ENCODE measurements around the gene PATZ1. TPM values are rescaled to one million over a fixed set of nuclear protein-coding genes. Genes with fewer than 3 reads are reported as not detected.
"Not testable (repeated sequence)": the region's sequence is repeated elsewhere in the genome, so short reads cannot be mapped to it uniquely, and the experiment has no call there.

PATZ1 gene
- total RNA-seq, 1 donor from 2014 or later: 105 TPM

DNA sequence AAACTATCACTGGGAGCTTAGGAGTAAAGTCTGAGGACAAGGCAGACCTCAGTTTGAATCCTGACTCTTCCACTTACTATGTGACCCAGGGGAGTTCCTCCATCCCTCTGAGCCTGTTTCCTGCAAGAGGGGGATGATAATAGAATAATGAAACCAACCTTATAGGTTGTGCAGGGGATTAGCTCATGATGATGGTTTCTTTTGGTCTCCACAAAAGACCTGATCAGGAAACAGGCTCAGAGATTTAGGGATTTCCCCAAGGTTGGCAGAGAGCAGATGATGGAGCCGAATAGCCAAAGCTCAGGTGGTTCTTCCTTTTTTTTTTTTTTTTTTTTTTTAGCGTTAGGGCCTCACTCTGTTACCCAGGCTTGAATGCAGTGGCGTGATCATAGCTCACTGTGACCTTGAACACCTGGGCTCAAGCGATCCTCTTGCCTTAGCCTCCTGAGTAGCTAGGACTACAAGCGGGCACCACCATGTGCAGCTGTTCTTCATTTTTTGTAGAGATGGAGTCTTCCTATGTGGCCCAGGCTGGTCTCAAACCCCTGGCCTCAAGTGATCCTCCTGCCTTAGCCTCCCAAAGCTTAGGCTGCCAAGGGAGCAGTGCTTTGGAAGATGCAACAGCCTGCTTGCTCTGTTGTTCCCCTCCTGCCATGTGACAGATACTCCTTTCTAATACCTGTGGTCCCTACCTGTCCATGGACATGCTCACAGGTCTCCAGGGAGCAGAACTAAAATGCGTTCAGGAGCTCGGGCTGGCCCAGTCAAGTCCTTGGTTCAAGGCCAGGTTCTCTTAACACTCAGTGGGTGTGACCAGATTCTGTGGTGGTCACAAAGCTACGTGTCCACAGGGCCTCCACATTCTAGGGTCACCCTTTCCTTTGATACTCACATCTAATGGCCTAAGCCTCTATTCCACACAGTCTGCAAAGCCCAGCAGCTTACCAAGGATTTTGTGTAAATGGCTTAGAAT lies 22.3 kb downstream of the PATZ1 start:
- TF ChIP-seq, protein P1, sequence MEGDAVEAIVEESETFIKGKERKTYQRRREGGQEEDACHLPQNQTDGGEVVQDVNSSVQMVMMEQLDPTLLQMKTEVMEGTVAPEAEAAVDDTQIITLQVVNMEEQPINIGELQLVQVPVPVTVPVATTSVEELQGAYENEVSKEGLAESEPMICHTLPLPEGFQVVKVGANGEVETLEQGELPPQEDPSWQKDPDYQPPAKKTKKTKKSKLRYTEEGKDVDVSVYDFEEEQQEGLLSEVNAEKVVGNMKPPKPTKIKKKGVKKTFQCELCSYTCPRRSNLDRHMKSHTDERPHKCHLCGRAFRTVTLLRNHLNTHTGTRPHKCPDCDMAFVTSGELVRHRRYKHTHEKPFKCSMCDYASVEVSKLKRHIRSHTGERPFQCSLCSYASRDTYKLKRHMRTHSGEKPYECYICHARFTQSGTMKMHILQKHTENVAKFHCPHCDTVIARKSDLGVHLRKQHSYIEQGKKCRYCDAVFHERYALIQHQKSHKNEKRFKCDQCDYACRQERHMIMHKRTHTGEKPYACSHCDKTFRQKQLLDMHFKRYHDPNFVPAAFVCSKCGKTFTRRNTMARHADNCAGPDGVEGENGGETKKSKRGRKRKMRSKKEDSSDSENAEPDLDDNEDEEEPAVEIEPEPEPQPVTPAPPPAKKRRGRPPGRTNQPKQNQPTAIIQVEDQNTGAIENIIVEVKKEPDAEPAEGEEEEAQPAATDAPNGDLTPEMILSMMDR (conservative IDR thresholded peaks at IDR 0.05): no peak
- DNase-seq (ENCODE audit: low read depth, low spot score): no peak
- H3K27me3 Mint-ChIP-seq (ENCODE audit: low read depth): no peaks in the 10 kb centered on the region
- H3K27ac Mint-ChIP-seq (ENCODE audit: unreplicated experiment): no peak overlapping the region
- no peak overlapping the region for H3K4me3 Mint-ChIP-seq
- H3K4me1 Mint-ChIP-seq: peaks cover 10% of the 10 kb centered on the region
- H3K9me3 Mint-ChIP-seq: no peaks in the 10 kb centered on the region
- H3K36me3 Mint-ChIP-seq (ENCODE audit: low read depth): peaks cover 20% of the 10 kb centered on the region

DNA sequence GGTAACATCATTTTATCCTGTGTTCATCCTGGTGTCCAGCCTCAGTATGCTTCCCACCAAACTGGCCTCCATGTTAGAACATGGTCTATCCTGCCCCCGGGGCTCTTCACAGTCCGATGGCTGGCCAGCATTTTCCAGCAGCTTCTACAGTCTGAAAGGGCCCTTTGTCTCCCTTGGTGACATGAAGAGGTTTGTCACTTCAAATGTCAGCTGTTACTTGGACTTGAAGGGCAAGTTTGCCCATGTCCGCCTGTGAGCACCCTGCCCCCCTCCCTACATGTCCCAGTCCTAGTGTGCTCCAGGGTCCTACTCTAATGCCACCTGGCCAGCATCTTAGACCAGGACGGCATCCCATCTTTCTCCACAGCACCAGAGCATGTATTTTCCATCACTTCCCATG lies 24.7 kb downstream of the PATZ1 start:
- H3K27ac Mint-ChIP-seq (ENCODE audit: unreplicated experiment): peak overlapping the region; percentile 50
- H3K4me3 Mint-ChIP-seq: no peak overlapping the region
- H3K27me3 Mint-ChIP-seq (ENCODE audit: low read depth): no peaks in the 10 kb centered on the region
- TF ChIP-seq, protein P1 (conservative IDR thresholded peaks at IDR 0.05): no peak
- H3K9me3 Mint-ChIP-seq: no peaks in the 10 kb centered on the region
- DNase-seq (ENCODE audit: low read depth, low spot score): no peak
- peaks cover 10% of the 10 kb centered on the region for H3K4me1 Mint-ChIP-seq
- H3K36me3 Mint-ChIP-seq (ENCODE audit: low read depth): peaks cover 17% of the 10 kb centered on the region

DNA sequence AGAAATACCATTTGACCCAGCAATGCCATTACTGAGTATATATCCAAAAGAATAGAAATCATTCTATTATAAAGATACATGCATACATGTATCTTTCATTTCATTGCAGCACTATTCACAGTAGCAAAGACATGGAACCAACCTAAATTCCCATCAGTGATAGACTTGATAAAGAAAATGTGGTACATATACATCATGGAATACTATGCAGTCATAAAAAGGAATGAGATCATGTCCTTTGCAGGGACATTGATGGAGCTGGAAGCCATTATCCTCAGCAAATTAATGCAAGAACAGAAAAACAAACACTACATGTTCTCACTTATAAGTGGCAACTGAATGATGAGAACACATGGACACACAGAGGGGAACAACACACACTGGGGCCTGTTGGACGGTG lies 31.9 kb downstream of the PATZ1 start:
- H3K27me3 Mint-ChIP-seq (ENCODE audit: low read depth); H3K27ac Mint-ChIP-seq (ENCODE audit: unreplicated experiment); H3K4me3 Mint-ChIP-seq; DNase-seq (ENCODE audit: low read depth, low spot score); H3K4me1 Mint-ChIP-seq; H3K9me3 Mint-ChIP-seq: not testable (repeated sequence)
- H3K36me3 Mint-ChIP-seq (ENCODE audit: low read depth): peaks cover 11% of the 10 kb centered on the region

DNA sequence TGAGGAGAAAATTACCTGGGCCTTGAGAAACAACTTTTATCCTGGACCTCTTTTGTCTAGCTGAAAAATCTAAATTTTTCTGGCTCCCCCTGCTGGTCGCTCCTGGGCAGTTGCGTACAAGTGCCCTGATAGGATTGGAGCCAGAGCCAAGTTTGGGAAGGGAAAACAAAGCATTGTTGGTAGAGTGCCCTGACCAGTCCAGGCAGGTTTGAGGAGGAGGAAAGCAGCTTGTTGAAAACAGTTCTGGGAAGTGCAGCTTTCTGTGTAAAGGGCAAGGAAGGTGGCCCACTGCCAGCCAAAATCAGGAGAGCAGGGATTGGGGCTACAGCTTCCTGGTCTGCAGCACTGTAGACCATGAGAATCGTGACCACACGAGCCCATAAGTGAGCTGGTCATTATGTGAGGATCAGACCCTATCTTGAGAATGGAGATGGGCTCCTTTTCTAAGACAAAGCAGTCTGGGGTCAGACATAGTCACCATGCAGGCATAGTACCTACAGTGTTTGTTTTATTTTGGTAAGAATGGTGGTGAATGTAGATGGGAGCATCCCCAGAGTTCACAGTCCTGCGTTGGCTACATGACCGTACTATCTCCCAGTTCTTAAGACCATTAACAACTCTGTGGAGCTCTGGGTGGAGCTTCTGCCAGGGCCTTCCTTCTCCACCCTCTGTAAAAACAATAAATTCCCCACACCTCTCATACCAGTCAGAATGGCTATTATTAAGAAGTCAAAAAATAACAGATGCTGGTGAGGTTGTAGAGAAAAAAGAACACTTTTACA lies 32.6 kb downstream of the PATZ1 start:
- DNase-seq (ENCODE audit: low read depth, low spot score): peak; percentile 74
- Mint-ChIP-seq H3K4me3 (no peak overlapping the region), H3K9me3 (peaks cover 9% of the 10 kb centered on the region), H3K36me3 (ENCODE audit: low read depth) (peaks cover 11% of the 10 kb centered on the region), H3K27me3 (ENCODE audit: low read depth) (no peaks in the 10 kb centered on the region), H3K4me1 (peaks cover 4% of the 10 kb centered on the region), H3K27ac (ENCODE audit: unreplicated experiment) (no peak overlapping the region)
- TF ChIP-seq, protein P1 (conservative IDR thresholded peaks at IDR 0.05): peak; percentile 89

DNA sequence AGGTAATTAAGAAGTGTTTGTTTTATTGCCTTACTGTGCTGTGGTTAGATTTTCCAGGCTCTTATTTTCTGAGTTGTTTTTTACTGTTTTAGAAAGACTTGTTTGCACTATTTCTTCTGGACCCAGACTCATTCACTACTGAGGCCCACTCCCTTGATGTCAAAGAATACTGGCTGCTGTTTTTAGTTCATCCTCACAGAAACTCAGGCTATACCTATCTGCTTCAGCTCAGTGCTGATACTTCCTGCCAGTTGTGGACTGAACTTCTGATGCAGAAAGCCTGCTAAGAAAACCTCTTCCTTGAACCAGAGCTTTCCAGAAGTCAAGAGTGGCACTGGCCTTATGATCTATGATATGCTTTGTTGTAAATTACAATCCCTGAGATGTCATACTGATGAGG lies 38.0 kb downstream of the PATZ1 start:
- DNase-seq (ENCODE audit: low read depth, low spot score): no peak
- Mint-ChIP-seq H3K27me3 (ENCODE audit: low read depth) (peaks cover 5% of the 10 kb centered on the region), H3K27ac (ENCODE audit: unreplicated experiment) (no peak overlapping the region), H3K9me3 (no peaks in the 10 kb centered on the region), H3K36me3 (ENCODE audit: low read depth) (no peaks in the 10 kb centered on the region), H3K4me3 (no peak overlapping the region), H3K4me1 (peaks cover under 1% of the 10 kb centered on the region)
- TF ChIP-seq, protein P1 (conservative IDR thresholded peaks at IDR 0.05): no peak
